Measurements from ENCODE around the gene CST3.

DNA sequence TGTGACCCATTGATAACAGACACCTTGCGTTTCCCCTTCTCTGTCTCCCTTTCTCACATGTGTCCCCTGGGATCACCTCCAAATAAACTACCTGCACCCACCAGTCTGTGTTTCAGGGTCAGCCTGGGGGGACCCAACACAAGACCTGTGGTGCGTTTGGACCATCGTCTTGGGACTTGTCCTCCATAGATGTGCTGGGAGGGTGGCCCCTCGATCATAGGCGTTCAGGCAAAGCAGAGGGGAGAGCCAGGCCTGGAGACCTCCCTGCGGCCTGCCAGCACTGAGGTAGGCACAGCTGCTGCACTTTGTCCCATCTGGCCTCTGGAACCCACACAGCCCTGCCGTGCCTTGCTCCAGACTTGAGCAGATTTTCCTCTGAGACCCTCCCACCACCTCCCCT is 50.1 kb downstream of the CST3 start:
- TF ChIP-seq CTCF (IDR thresholded peaks at IDR 0.05), result no peak
- TF ChIP-seq POLR2A (IDR thresholded peaks at IDR 0.05), result no peak

Data from heart left ventricle (tissue), 13 donors.